Stimulated activated effector memory CD8-positive, alpha-beta T cell treated with anti-CD3 and anti-CD28 coated beads, Interleukin-12 subunit alpha, Interleukin-12 subunit beta, amount 100 ng/mL, for 72 hours (primary cell): ENCODE results near the gene TMEM225.
A peak's percentile ranks its signal among the peaks of the same experiment; 100 is the strongest.

Source experiments
- ATAC-seq: fragments of 150-1000 bp; cut with Tn5 transposase; 2 replicates; pipeline ENCODE4 v1.10.0; 2021
- DNase-seq, 2 donors: peaks; one replicate each; pipeline ENCODE4 v3.0.0; 2021 to 2022; ENCODE audit warnings: low spot score in 2 of 2
- H3K27ac Mint-ChIP-seq: one replicate; pipeline ENCODE4 v1.8.0; 2022; ENCODE audit warnings: mild to moderate bottlenecking, mixed read lengths
- H3K36me3 Mint-ChIP-seq: one replicate; pipeline ENCODE4 v1.8.0; 2022; ENCODE audit warnings: mild to moderate bottlenecking, mixed read lengths
- H3K4me1 Mint-ChIP-seq: one replicate; pipeline ENCODE4 v1.8.0; 2022; ENCODE audit warnings: mixed read lengths
- H3K4me3 Mint-ChIP-seq: one replicate; pipeline ENCODE4 v1.8.0; 2022; ENCODE audit warnings: mild to moderate bottlenecking, mixed read lengths
- H3K9me3 Mint-ChIP-seq: one replicate; pipeline ENCODE4 v1.8.0; 2022; ENCODE audit warnings: mixed read lengths

The TMEM225 gene

GRCh38 chr11:123841174-123841573 lies 44.3 kb downstream of the TMEM225 start:
- ATAC-seq: peak; percentile 74
- Mint-ChIP-seq H3K36me3 (no peaks in the 10 kb centered on the region), H3K4me1 (no peaks in the 10 kb centered on the region), H3K27ac (no peak overlapping the region), H3K9me3 (peaks cover 2% of the 10 kb centered on the region), H3K4me3 (no peak overlapping the region)
- DNase-seq: no peak

- Mint-ChIP-seq H3K9me3 (peaks cover 2% of the 10 kb centered on the region), H3K27ac (no peak overlapping the region), H3K4me3 (no peak overlapping the region), H3K4me1 (no peaks in the 10 kb centered on the region), H3K36me3 (no peaks in the 10 kb centered on the region)
- DNase-seq (no peak), ATAC-seq (no peak)
These were observed 46.3 kb downstream of the TMEM225 start for GRCh38 chr11:123839131-123839530.

- peaks cover 2% of the 10 kb centered on the region for H3K9me3 Mint-ChIP-seq
- DNase-seq (no peak), ATAC-seq (no peak)
- no peaks in the 10 kb centered on the region for H3K4me1 Mint-ChIP-seq
- no peak overlapping the region for H3K4me3 Mint-ChIP-seq
- H3K27ac Mint-ChIP-seq: no peak overlapping the region
- H3K36me3 Mint-ChIP-seq: no peaks in the 10 kb centered on the region
These were observed 46.8 kb downstream of the TMEM225 start for GRCh38 chr11:123838659-123839058.

GRCh38 chr11:123838199-123838598 lies 47.3 kb downstream of the TMEM225 start:
- no peak overlapping the region for H3K27ac Mint-ChIP-seq
- H3K4me1 Mint-ChIP-seq: no peaks in the 10 kb centered on the region
- ATAC-seq: no peak
- H3K36me3 Mint-ChIP-seq: no peaks in the 10 kb centered on the region
- no peak overlapping the region for H3K4me3 Mint-ChIP-seq
- DNase-seq: no peak
- H3K9me3 Mint-ChIP-seq: peaks cover 2% of the 10 kb centered on the region

- Mint-ChIP-seq H3K9me3 (peaks cover 6% of the 10 kb centered on the region), H3K4me1 (no peaks in the 10 kb centered on the region), H3K36me3 (no peaks in the 10 kb centered on the region), H3K4me3 (no peak overlapping the region), H3K27ac (no peak overlapping the region)
- no peak for DNase-seq
- no peak for ATAC-seq
These were observed 52.4 kb downstream of the TMEM225 start for GRCh38 chr11:123833095-123833494.
